B cell (primary cell): ENCODE measurements around the gene CDC37. TPM values are rescaled to one million over a fixed set of nuclear protein-coding genes. Genes with fewer than 3 reads are reported as not detected.

Experiments used
- ATAC-seq: fragments of 200-7000 bp; cut with Tn5 transposase; one replicate; pipeline ENCODE4 v1.10.0; 2021; ENCODE audit warnings: low read depth, mild to moderate bottlenecking, moderate number of reproducible peaks, moderate library complexity
- CTCF ChIA-PET: fragments of 350-600 bp; sonication (Branson Sonifier 250); formaldehyde crosslinking; loops from one replicate; lab custom pipeline; 2021; ENCODE audit warnings: antibody characterized with exemption, inconsistent platforms; lab: Charles Lee
- POLR2A ChIA-PET: fragments of 350-600 bp; sonication (Branson Sonifier 250); formaldehyde crosslinking; loops from one replicate; lab custom pipeline; 2021; ENCODE audit warnings: antibody characterized with exemption; lab: Charles Lee
- DNase-seq: peaks from one replicate; pipeline ENCODE4 v3.0.0; 2013
- H2AFZ ChIP-seq: 2 replicates; pipeline ENCODE4 v1.6.1; 2012; ENCODE audit warnings: mild to moderate bottlenecking, low read depth, low read length; ENCODE audit not compliant: insufficient read depth, poor library complexity, severe bottlenecking
- H3K27ac ChIP-seq, 2 donors: 1 replicate in 1 of 2; 2 replicates in 1 of 2; pipeline ENCODE4 v1.5.1; 2012 to 2013; ENCODE audit warnings: low read length in 2 of 2, mild to moderate bottlenecking in 2 of 2, moderate library complexity in 1 of 2
- H3K27me3 ChIP-seq, 4 experiments: fragments of 200-600 bp in 1 of 4; sonication (generic) in 1 of 4; replicated peaks in 1 of 4; 1 replicate in 2 of 4; 2 replicates in 2 of 4; pipeline versions ENCODE4 v1.6.1 to v1.7.0; 2013 to 2016; ENCODE audit warnings: low read length in 3 of 4, mild to moderate bottlenecking in 2 of 4, mixed read lengths in 1 of 4, moderate library complexity in 1 of 4; ENCODE audit not compliant: insufficient read depth in 4 of 4, control insufficient read depth in 3 of 4; ENCODE audit errors: control extremely low read depth in 1 of 4
- H3K36me3 ChIP-seq, 2 experiments: replicated peaks in 1 of 2; 1 replicate in 1 of 2; 2 replicates in 1 of 2; pipeline versions ENCODE4 v1.6.1 to v1.7.1; 2013; ENCODE audit warnings: low read length in 1 of 2; ENCODE audit not compliant: insufficient read depth in 2 of 2, control insufficient read depth in 1 of 2; ENCODE audit errors: control extremely low read depth in 1 of 2, extremely low read depth in 1 of 2
- H3K4me1 ChIP-seq, 2 donors: fragments of 200-600 bp in 1 of 2; sonication (generic) in 1 of 2; 1 replicate in 1 of 2; 2 replicates in 1 of 2; pipeline versions ENCODE4 v1.5.1 to v1.6.1; 2013 to 2017; ENCODE audit warnings: low read length in 2 of 2; ENCODE audit not compliant: control insufficient read depth in 2 of 2, insufficient read depth in 2 of 2
- H3K4me2 ChIP-seq: replicated peaks from 2 replicates; pipeline ENCODE3; 2012; ENCODE audit warnings: mild to moderate bottlenecking, low read depth, low read length; ENCODE audit not compliant: poor library complexity, severe bottlenecking
- H3K4me3 ChIP-seq, 5 experiments: fragments of 200-600 bp in 1 of 5; sonication (generic) in 1 of 5; 1 replicate in 3 of 5; 2 replicates in 2 of 5; pipeline versions ENCODE4 v1.5.1 to v1.7.0; 2011 to 2016; ENCODE audit warnings: low read length in 4 of 5, mild to moderate bottlenecking in 4 of 5, low read depth in 2 of 5, control low read depth in 1 of 5, moderate library complexity in 1 of 5; ENCODE audit not compliant: insufficient read depth in 1 of 5; ENCODE audit errors: control extremely low read depth in 1 of 5, extremely low read depth in 1 of 5
- H3K79me2 ChIP-seq: fragments of 200-600 bp; sonication (generic); one replicate; pipeline ENCODE4 v1.6.0; 2016; ENCODE audit warnings: low read length; ENCODE audit not compliant: control insufficient read depth, insufficient read depth
- H3K9ac ChIP-seq: fragments of 200-600 bp; sonication (generic); 2 replicates; pipeline ENCODE4 v1.6.1; 2017; ENCODE audit warnings: mild to moderate bottlenecking, low read length, moderate library complexity
- H3K9me3 ChIP-seq, 3 donors: one replicate each; pipeline versions ENCODE4 v1.6.1 to v1.7.1; 2013; ENCODE audit warnings: low read length in 2 of 3; ENCODE audit not compliant: control insufficient read depth in 2 of 3, insufficient read depth in 1 of 3; ENCODE audit errors: control extremely low read depth in 1 of 3
- H4K20me1 ChIP-seq: 2 replicates; pipeline ENCODE4 v1.6.0; 2012; ENCODE audit warnings: mild to moderate bottlenecking, low read length; ENCODE audit not compliant: insufficient read depth, control insufficient read depth, poor library complexity, severe bottlenecking
- H3K27ac Mint-ChIP-seq: one replicate; pipeline ENCODE4 v1.8.0; 2021; ENCODE audit warnings: mixed read lengths
- H3K27me3 Mint-ChIP-seq: one replicate; pipeline ENCODE4 v1.8.0; 2021; ENCODE audit warnings: mixed read lengths
- H3K4me1 Mint-ChIP-seq: one replicate; pipeline ENCODE4 v1.8.0; 2021; ENCODE audit warnings: mixed read lengths
- H3K4me3 Mint-ChIP-seq: one replicate; pipeline ENCODE4 v1.8.0; 2021; ENCODE audit warnings: mixed read lengths
- H3K9me3 Mint-ChIP-seq: one replicate; pipeline ENCODE4 v1.8.0; 2022; ENCODE audit warnings: mixed read lengths; ENCODE audit not compliant: insufficient read depth
- EZH2 ChIP-seq: IDR thresholded peaks from 2 replicates; pipeline ENCODE4 v1.6.1; 2012; ENCODE audit warnings: borderline replicate concordance, low read depth, mild to moderate bottlenecking, moderate library complexity, low read length; ENCODE audit not compliant: insufficient read depth, poor library complexity, severe bottlenecking
- WGBS: methylation state at CpG from one replicate; pipeline ENCODE4 v1.1.5; 2013; ENCODE audit warnings: missing lambda C conversion rate; ENCODE audit not compliant: insufficient coverage; 5-methylcytosine and 5-hydroxymethylcytosine counted together
- intact Hi-C: fragments of 100-400 bp; cut with micrococcal nuclease; formaldehyde crosslinking; loops from one replicate; pipeline ENCODE4 v1.10.0; 2022
- polyA plus RNA-seq: library from polyadenylated mRNA; depleted of rRNA; stranded (reverse); fragments of >200 nt; gene quantifications from 2 replicates; pipeline ENCODE4 v1.2.3, GENCODE V29; 2012
- total RNA-seq, 2 donors: library from RNA; stranded (reverse); fragments of 120-200 nt in 1 of 2; gene quantifications; 1 replicate in 1 of 2; 2 replicates in 1 of 2; pipeline versions ENCODE4 v1.2.3 to v1.2.4, GENCODE V29; 2013 to 2022
- TF ChIP-seq, protein P1 (sequence below): fragments of 200-600 bp; IDR thresholded peaks from one replicate; pipeline ENCODE4 v1.8.0; 2022; ENCODE audit warnings: antibody characterized with exemption, mild to moderate bottlenecking

CDC37 gene
- total and polyA plus RNA-seq, 2 donors (not counting 1 experiment from before 2014, with no cell fraction given) = 193 to 408 TPM

DNA sequence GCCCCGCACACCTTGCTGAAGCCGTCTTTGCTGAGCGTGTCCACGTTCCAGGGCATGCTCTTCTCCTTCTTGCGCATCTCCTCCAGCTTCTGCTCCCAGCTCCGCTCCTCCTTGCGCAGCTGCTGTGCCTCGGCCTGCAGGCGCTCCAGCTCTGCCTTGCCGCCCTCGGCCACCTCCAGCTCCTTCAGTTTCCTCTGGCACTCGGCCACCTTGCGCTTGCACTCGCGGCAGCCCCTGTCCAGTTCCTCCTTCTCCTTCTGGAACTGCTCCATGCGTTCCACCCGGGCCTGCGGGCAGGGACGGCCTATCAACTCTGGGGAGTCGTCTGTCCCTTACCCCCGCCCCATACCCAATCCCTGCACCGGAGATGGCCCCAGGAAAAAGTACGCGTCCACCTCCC, 7.4 kb downstream of the CDC37 start:
- Histone ChIP-seq H3K4me1 (peaks cover under 1 to 19% of the 10 kb centered on the region in 2 donors), H3K79me2 (peaks cover 34% of the 10 kb centered on the region), H3K9ac (no peak overlapping the region), H3K4me2 (no peak overlapping the region), H3K27ac (no peak overlapping the region), H3K36me3 (peaks cover 0 to 37% of the 10 kb centered on the region in 2 experiments), H2AFZ (no peak overlapping the region), H4K20me1 (peaks cover 49% of the 10 kb centered on the region), H3K9me3 (no peaks in the 10 kb centered on the region), H3K27me3 (no peaks in the 10 kb centered on the region), H3K4me3 (no peak overlapping the region)
- intact Hi-C loops = no loop called here
- 95% methylated on average over 24 of the region's 24 CpGs for WGBS
- no peaks in the 10 kb centered on the region for H3K27me3 Mint-ChIP-seq
- H3K4me1 Mint-ChIP-seq = peaks cover 11% of the 10 kb centered on the region
- no peaks in the 10 kb centered on the region for H3K9me3 Mint-ChIP-seq
- H3K4me3 Mint-ChIP-seq = no peak overlapping the region
- POLR2A ChIA-PET = no interaction called here
- no peak for ATAC-seq
- TF ChIP-seq, protein P1, sequence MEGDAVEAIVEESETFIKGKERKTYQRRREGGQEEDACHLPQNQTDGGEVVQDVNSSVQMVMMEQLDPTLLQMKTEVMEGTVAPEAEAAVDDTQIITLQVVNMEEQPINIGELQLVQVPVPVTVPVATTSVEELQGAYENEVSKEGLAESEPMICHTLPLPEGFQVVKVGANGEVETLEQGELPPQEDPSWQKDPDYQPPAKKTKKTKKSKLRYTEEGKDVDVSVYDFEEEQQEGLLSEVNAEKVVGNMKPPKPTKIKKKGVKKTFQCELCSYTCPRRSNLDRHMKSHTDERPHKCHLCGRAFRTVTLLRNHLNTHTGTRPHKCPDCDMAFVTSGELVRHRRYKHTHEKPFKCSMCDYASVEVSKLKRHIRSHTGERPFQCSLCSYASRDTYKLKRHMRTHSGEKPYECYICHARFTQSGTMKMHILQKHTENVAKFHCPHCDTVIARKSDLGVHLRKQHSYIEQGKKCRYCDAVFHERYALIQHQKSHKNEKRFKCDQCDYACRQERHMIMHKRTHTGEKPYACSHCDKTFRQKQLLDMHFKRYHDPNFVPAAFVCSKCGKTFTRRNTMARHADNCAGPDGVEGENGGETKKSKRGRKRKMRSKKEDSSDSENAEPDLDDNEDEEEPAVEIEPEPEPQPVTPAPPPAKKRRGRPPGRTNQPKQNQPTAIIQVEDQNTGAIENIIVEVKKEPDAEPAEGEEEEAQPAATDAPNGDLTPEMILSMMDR = no peak
- TF ChIP-seq EZH2 = no peak
- no peak overlapping the region for H3K27ac Mint-ChIP-seq
- CTCF ChIA-PET = interaction anchor here (2.9 to 18.2 kb wide), 2 partner anchors 128 to 137 kb away, joined by 8 to 570 read pairs; partner anchors contain the start of gene ICAM1
- no peak for DNase-seq

DNA sequence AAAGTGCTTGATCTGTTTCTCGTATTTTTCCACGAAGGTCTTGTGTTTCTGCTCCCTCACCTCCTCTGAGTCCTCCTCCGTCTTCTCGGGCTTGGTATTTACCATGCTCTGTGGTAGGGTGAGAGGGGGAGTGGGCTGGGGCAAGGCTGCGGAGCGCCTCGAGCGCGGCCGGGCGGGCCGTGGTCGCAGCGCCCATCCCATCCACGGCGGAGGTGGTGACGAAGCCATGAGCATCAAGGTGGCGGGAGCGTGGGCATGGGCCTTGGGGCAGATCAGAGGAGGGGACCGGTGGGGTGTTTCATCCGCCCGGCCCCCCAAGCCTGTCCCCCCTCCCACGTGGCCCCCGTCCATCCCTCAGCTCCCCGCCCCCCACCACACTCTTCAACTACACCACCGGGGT, 7.9 kb downstream of the CDC37 start:
- peaks cover 44% of the 10 kb centered on the region for H4K20me1 ChIP-seq
- Mint-ChIP-seq H3K9me3 (no peaks in the 10 kb centered on the region), H3K27me3 (no peaks in the 10 kb centered on the region), H3K4me3 (no peak overlapping the region), H3K4me1 (peaks cover 13% of the 10 kb centered on the region), H3K27ac (no peak overlapping the region)
- ChIA-PET CTCF (interaction anchor here (2.9 to 18.2 kb wide), 2 partner anchors 127 to 136 kb away, joined by 8 to 570 read pairs; partner anchors contain the start of gene ICAM1), POLR2A (interaction anchor here (0.6 kb wide), 1 partner anchor 85 kb away, joined by 6 read pairs; no protein-coding TSS in a partner anchor)
- no peaks in the 10 kb centered on the region for H3K27me3 ChIP-seq
- TF ChIP-seq EZH2 = no peak
- TF ChIP-seq, protein P1 = no peak
- ATAC-seq (no peak), DNase-seq (no peak)
- H3K4me1 ChIP-seq = peaks cover 0 to 16% of the 10 kb centered on the region in 2 donors
- over 99% methylated on average over 12 of the region's 26 CpGs for WGBS
- H3K4me3 ChIP-seq = no peak overlapping the region
- H2AFZ ChIP-seq = no peak overlapping the region
- H3K36me3 ChIP-seq = peaks cover 0 to 37% of the 10 kb centered on the region in 2 experiments
- H3K79me2 ChIP-seq = peaks cover 30% of the 10 kb centered on the region
- intact Hi-C loops = no loop called here
- H3K4me2 ChIP-seq = no peak overlapping the region
- no peak overlapping the region for H3K27ac ChIP-seq
- H3K9ac ChIP-seq = no peak overlapping the region
- no peaks in the 10 kb centered on the region for H3K9me3 ChIP-seq
